HG03558 (cell line): Measurements from ENCODE around the gene STPG4.
"Not testable (repeated sequence)": the region's sequence is repeated elsewhere in the genome, so short reads cannot be mapped to it uniquely, and the experiment has no call there.

Source experiments
- ATAC-seq: cut with Tn5 transposase; IDR thresholded peaks from one replicate; pipeline ENCODE4 v1.9.1; 2021; ENCODE audit warnings: moderate number of reproducible peaks; ENCODE audit not compliant: unreplicated experiment; ENCODE audit errors: extremely low read depth

The STPG4 gene

GRCh38 chr2:47155091-47155876 lies at the start of gene STPG4:
TSS of gene STPG4 (minus strand) at chr2:47155308. CDS start at chr2:47155251, 57 bp downstream.
- no peak for ATAC-seq

- no peak for ATAC-seq
Measured at GRCh38 chr2:47204691-47205090, 49.6 kb upstream of the STPG4 start.

GRCh38 chr2:47203995-47204394 lies 48.9 kb upstream of the STPG4 start:
- ATAC-seq = no peak

GRCh38 chr2:47201224-47201623 lies 46.1 kb upstream of the STPG4 start:
- ATAC-seq = no peak

- ATAC-seq = no peak
Measured at GRCh38 chr2:47198985-47199451, 43.9 kb upstream of the STPG4 start.

GRCh38 chr2:47196499-47196898 lies 41.4 kb upstream of the STPG4 start:
- ATAC-seq = no peak

- no peak for ATAC-seq
Measured at GRCh38 chr2:47196046-47196445, 40.9 kb upstream of the STPG4 start.

- no peak for ATAC-seq
Measured at GRCh38 chr2:47195148-47195547, 40.0 kb upstream of the STPG4 start.

GRCh38 chr2:47194410-47194809 lies 39.3 kb upstream of the STPG4 start:
- no peak for ATAC-seq

GRCh38 chr2:47193607-47194006 lies 38.5 kb upstream of the STPG4 start:
- no peak for ATAC-seq

- no peak for ATAC-seq
Measured at GRCh38 chr2:47190188-47190881, 35.2 kb upstream of the STPG4 start.

- ATAC-seq = no peak
Measured at GRCh38 chr2:47189635-47190034, 34.5 kb upstream of the STPG4 start.

- no peak for ATAC-seq
Measured at GRCh38 chr2:47187069-47187468, 32.0 kb upstream of the STPG4 start.

GRCh38 chr2:47186351-47186750 lies 31.2 kb upstream of the STPG4 start:
- ATAC-seq = no peak

GRCh38 chr2:47185098-47185497 lies 30.0 kb upstream of the STPG4 start:
- ATAC-seq = not testable (repeated sequence)

GRCh38 chr2:47181176-47181575 lies 26.1 kb upstream of the STPG4 start:
- no peak for ATAC-seq

- no peak for ATAC-seq
Measured at GRCh38 chr2:47180531-47180930, 25.4 kb upstream of the STPG4 start.

GRCh38 chr2:47179388-47179787 lies 24.3 kb upstream of the STPG4 start:
- no peak for ATAC-seq

GRCh38 chr2:47178341-47178740 lies 23.2 kb upstream of the STPG4 start:
- no peak for ATAC-seq

- ATAC-seq = no peak
Measured at GRCh38 chr2:47177043-47177565, 22.0 kb upstream of the STPG4 start.

GRCh38 chr2:47174733-47175361 lies 19.7 kb upstream of the STPG4 start:
- no peak for ATAC-seq
